HFF-Myc (cell line): ENCODE measurements around the gene DMBT1.

ENCODE experiments used
- DNase-seq: peaks from one replicate; pipeline ENCODE4 v3.0.0-alpha.2; 2011; ENCODE audit warnings: low read depth; ENCODE audit errors: extremely low read depth
- H3K4me3 ChIP-seq: replicated peaks from 2 replicates; pipeline ENCODE4 v1.5.1; 2011; ENCODE audit warnings: low read depth, mild to moderate bottlenecking, control low read depth, low read length
- TF ChIP-seq, protein P1 (sequence below): IDR thresholded peaks from 2 replicates; pipeline ENCODE4 v1.5.1; 2012; ENCODE audit warnings: mild to moderate bottlenecking, low read depth, low read length, control low read depth; ENCODE audit errors: missing control alignments

Gene DMBT1

DNA sequence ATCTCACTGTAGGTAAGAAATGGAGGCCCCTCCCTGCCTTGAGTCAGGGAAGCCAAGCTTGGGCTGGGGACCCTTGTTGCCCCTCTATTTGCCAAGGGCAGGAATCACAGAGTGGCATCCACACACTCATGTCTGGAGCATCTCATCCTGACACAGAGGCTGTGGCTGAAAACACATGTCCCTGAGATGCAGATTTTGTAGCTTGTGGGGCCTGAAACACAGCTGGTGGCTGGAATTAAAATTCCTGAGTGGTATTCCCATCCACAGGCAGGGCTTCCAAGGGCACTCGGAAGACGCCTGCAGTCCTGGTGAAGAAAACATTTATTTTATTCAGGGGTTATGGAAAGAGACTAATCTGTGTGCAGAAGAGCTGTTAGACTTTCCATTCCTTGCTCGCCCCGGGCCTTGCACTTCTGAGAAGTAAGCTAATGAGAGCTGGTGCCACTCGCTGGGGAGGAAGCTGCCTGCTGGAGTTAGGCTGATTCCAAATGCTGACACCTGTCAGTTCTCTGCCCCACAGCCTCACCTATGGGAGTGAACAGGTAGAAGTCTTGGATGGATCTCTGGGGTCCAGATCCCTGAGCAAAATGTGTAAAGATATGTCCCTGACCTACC is 103.1 kb downstream of the DMBT1 start:
- TF ChIP-seq, protein P1, sequence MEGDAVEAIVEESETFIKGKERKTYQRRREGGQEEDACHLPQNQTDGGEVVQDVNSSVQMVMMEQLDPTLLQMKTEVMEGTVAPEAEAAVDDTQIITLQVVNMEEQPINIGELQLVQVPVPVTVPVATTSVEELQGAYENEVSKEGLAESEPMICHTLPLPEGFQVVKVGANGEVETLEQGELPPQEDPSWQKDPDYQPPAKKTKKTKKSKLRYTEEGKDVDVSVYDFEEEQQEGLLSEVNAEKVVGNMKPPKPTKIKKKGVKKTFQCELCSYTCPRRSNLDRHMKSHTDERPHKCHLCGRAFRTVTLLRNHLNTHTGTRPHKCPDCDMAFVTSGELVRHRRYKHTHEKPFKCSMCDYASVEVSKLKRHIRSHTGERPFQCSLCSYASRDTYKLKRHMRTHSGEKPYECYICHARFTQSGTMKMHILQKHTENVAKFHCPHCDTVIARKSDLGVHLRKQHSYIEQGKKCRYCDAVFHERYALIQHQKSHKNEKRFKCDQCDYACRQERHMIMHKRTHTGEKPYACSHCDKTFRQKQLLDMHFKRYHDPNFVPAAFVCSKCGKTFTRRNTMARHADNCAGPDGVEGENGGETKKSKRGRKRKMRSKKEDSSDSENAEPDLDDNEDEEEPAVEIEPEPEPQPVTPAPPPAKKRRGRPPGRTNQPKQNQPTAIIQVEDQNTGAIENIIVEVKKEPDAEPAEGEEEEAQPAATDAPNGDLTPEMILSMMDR: no peak
- H3K4me3 ChIP-seq: no peak overlapping the region
- no peak for DNase-seq

DNA sequence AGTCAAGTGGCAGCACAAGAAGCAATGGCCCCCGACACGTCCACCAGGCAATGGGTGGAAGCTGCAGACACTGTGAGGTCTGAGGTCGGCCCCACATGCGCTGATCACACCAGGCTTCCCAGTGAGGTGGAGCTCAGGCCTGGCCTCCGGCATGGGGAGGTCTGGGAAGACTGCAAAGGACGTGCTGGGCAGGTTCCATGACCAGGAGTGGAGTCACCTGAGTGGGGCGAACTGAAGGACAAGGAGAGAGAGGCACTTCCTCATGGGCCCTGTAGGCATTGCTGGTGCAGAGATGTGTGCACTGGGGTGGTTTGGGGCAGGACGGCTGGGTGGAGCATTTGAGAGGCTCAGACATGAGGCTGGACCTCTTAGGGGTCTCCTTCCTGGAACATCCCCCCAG is 103.9 kb downstream of the DMBT1 start:
- no peak for DNase-seq
- H3K4me3 ChIP-seq: no peak overlapping the region
- TF ChIP-seq, protein P1: no peak

DNA sequence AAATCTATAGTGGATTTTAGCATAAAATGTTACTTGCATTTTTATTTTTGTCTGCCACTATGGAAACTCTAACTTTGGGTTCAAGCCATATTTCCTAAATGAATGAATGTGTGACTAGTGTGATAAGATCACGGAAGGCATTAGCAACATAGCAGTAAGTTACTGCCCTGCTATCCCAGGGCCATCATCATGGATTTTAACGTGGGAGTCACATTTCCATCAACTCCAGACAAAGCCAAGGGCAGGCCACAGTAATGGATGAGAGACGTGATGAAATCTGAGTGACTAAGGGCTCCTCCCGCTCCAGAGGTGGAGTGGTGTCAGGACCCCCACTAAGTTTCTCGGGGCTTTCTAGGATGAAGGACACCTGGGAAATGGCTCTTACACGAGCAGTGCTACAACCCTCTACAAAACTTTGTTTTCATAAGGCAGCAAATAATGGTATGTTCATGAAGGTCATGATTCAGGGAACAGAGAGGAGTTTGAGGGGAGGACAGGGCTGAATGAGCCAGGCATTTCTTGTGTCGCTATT is 104.8 kb downstream of the DMBT1 start:
- no peak overlapping the region for H3K4me3 ChIP-seq
- DNase-seq: no peak
- TF ChIP-seq, protein P1: no peak

DNA sequence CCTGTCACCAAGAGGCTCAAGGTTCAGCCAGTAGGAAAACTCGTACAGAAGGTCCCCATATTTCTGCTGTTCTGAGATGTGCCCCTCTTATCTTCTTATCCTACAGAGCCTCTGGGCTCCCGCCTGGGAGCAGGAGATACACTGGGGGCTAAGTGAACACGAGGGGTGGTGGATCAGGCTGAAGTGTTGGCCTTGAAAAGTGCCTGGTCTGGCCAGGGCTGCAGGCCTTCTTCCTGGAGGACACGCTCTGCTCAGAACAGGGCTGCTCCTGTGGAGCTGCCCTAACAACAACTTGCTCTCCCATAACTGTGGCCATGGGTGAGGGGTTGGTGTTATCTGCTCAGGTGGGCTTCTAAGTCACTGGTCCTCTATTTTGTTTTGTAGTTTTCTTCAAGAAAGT is 105.4 kb downstream of the DMBT1 start:
- no peak overlapping the region for H3K4me3 ChIP-seq
- no peak for DNase-seq
- TF ChIP-seq, protein P1: no peak

DNA sequence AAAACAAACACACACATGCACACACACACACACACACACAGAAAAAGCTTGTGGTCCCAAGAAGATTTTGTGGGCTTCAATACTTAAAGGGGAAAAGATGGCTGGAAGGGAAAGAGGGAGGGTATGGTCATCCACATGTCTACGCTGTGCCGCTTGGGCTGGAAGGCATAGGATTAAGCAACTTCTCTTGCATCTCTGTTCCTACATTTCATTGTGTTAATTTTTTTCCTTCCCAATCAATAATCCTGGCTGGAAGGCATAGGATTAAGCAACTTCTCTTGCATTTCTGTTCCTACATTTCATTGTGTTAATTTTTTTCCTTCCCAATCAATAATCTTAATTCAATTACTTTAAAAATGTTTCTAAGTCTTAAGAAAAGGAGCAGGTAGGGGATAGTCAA is 108.5 kb downstream of the DMBT1 start:
- TF ChIP-seq, protein P1: no peak
- no peak for DNase-seq
- H3K4me3 ChIP-seq: no peak overlapping the region

DNA sequence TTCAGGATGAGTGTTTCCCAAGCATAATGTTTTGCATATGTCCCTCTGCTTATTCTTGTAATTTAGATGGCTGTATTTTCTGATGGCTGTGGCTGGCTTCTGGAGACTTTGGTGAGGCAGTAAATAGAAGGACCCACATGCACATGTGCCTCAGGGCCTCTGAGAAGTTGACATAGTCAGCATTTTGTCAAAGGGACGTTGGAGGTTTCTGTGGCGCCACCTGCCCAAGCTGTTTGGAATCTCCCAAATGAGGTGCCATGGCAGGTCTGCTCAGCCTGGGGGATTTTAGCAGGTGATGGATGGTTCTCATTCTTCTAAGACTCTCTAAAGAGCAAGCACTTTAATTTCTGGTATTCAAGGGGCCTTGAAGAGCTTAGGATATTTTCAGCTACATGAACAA is 109.3 kb downstream of the DMBT1 start:
- TF ChIP-seq, protein P1: no peak
- DNase-seq: no peak

DNA sequence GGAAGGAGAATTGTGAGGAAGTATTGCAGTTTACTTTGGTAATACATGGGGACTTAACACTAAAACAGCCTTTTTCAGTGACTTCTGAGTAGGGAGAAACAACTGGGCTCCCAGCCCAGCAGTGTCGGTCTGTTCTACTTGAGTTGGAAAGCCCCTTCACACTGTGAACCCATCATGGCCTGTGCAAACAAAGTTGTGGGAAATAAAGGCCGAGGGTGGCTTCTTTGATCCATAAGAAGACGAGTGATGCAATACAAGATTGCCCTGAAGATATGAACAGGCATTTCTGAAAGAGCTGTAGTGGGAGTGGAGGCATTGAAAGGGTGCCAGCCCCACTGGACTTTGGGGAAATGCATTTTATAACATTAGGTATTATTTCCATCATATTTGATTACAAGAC is 110.8 kb downstream of the DMBT1 start:
- TF ChIP-seq, protein P1: no peak
- DNase-seq: no peak
- H3K4me3 ChIP-seq: no peak overlapping the region

More for the DNA sequence above, 109.3 kb downstream of the DMBT1 start:
- H3K4me3 ChIP-seq: no peak overlapping the region
